C4-2B (cell line): ENCODE measurements around the gene SPIN3.

Experiments used
- ZFX ChIP-seq: fragments of 450-650 bp; IDR thresholded peaks from 2 replicates; pipeline ENCODE4 v1.6.1; 2017
- TF ChIP-seq, protein P1 (sequence below): fragments of 450-650 bp; conservative IDR thresholded peaks from 2 replicates; pipeline ENCODE4 v1.5.1; 2017; ENCODE audit warnings: mild to moderate bottlenecking

DNA sequence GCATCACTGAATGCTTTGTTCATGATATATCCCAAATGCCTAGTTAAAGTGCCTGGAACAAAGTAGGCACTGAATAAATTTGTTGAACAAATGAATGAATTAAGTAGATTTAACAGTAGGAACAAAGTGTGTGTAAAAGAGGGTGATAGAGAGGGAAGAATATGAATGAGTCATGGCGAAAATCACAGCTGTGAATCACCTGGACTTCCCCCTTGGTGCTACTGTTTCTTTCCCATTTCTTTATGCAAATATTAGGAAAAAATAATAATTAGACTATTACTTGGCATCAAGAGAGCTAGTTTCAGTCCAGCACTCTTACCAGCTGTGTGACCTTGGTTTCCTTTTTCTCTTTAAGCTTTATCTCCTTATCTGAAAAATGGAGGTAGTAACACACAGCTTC lies 9.2 kb downstream of the SPIN3 start:
- TF ChIP-seq, protein P1, sequence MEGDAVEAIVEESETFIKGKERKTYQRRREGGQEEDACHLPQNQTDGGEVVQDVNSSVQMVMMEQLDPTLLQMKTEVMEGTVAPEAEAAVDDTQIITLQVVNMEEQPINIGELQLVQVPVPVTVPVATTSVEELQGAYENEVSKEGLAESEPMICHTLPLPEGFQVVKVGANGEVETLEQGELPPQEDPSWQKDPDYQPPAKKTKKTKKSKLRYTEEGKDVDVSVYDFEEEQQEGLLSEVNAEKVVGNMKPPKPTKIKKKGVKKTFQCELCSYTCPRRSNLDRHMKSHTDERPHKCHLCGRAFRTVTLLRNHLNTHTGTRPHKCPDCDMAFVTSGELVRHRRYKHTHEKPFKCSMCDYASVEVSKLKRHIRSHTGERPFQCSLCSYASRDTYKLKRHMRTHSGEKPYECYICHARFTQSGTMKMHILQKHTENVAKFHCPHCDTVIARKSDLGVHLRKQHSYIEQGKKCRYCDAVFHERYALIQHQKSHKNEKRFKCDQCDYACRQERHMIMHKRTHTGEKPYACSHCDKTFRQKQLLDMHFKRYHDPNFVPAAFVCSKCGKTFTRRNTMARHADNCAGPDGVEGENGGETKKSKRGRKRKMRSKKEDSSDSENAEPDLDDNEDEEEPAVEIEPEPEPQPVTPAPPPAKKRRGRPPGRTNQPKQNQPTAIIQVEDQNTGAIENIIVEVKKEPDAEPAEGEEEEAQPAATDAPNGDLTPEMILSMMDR: no peak
- no peak for TF ChIP-seq ZFX
